Peyer's patch (tissue), 4 donors: ENCODE results near the gene WDR5.
A peak's percentile ranks its signal among the peaks of the same experiment; 100 is the strongest.

Experiments used
- POLR2A ChIP-seq, 2 donors: fragments of 450-650 bp; IDR thresholded peaks; one replicate each; pipeline ENCODE4 v1.5.1; 2017; ENCODE audit warnings: antibody characterized with exemption in 2 of 2, mild to moderate bottlenecking in 2 of 2, moderate library complexity in 2 of 2
- TF ChIP-seq, protein P1 (sequence below), 6 experiments: fragments of 450-650 bp in 4 of 6; fragments of 200-600 bp in 2 of 6; sonication (generic) in 1 of 6; IDR thresholded peaks; one replicate each; pipeline ENCODE4 v1.5.1; 2017 to 2019; ENCODE audit warnings: antibody characterized with exemption in 6 of 6, mild to moderate bottlenecking in 3 of 6, moderate library complexity in 1 of 6

- no peak for TF ChIP-seq POLR2A (IDR thresholded peaks at IDR 0.05)
- TF ChIP-seq, protein P1, sequence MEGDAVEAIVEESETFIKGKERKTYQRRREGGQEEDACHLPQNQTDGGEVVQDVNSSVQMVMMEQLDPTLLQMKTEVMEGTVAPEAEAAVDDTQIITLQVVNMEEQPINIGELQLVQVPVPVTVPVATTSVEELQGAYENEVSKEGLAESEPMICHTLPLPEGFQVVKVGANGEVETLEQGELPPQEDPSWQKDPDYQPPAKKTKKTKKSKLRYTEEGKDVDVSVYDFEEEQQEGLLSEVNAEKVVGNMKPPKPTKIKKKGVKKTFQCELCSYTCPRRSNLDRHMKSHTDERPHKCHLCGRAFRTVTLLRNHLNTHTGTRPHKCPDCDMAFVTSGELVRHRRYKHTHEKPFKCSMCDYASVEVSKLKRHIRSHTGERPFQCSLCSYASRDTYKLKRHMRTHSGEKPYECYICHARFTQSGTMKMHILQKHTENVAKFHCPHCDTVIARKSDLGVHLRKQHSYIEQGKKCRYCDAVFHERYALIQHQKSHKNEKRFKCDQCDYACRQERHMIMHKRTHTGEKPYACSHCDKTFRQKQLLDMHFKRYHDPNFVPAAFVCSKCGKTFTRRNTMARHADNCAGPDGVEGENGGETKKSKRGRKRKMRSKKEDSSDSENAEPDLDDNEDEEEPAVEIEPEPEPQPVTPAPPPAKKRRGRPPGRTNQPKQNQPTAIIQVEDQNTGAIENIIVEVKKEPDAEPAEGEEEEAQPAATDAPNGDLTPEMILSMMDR (IDR thresholded peaks at IDR 0.05), result peak in 3 of 6 experiments; percentile 43 to 51 (median 50)
These were observed 33.1 kb downstream of the WDR5 start for GRCh38 chr9:134168757-134169550.
